HEK293T (cell line): ENCODE measurements around the gene ADGRD1.

Experiments
- CTCF ChIA-PET: fragments of 350-600 bp; formaldehyde crosslinking; extraction: SDS; loops from one replicate; lab custom pipeline; 2021; ENCODE audit warnings: antibody characterized with exemption, inconsistent platforms; lab: Yijun Ruan, JAX
- POLR2A ChIA-PET: fragments of 350-600 bp; formaldehyde crosslinking; extraction: SDS; loops from one replicate; lab custom pipeline; 2020; ENCODE audit warnings: antibody characterized with exemption, inconsistent platforms; lab: Yijun Ruan, JAX
- DNase-seq: peaks from one replicate; pipeline ENCODE4 v3.0.0; 2012; ENCODE audit warnings: mixed read lengths; ENCODE audit errors: extremely low spot score
- ARNT ChIP-seq: fragments of 450-650 bp; IDR thresholded peaks from 2 replicates; pipeline ENCODE4 v1.6.1; 2017; ENCODE audit warnings: mild to moderate bottlenecking
- BHLHE40 ChIP-seq: fragments of 450-650 bp; IDR thresholded peaks from 2 replicates; pipeline ENCODE4 v1.6.1; 2016; ENCODE audit warnings: mild to moderate bottlenecking, moderate library complexity, borderline replicate concordance
- CTBP1 ChIP-seq: fragments of 450-650 bp; IDR thresholded peaks from 2 replicates; pipeline ENCODE4 v1.6.1; 2016; ENCODE audit warnings: borderline replicate concordance
- ELF4 ChIP-seq: fragments of 450-650 bp; IDR thresholded peaks from 2 replicates; pipeline ENCODE4 v1.6.1; 2017; ENCODE audit warnings: antibody characterized with exemption
- FOXA1 ChIP-seq: fragments of 450-650 bp; IDR thresholded peaks from 2 replicates; pipeline ENCODE4 v1.6.1; 2016; ENCODE audit warnings: mild to moderate bottlenecking
- FOXK2 ChIP-seq: fragments of 450-650 bp; IDR thresholded peaks from 2 replicates; pipeline ENCODE4 v1.6.1; 2016; ENCODE audit warnings: mild to moderate bottlenecking
- FOXM1 ChIP-seq: fragments of 450-650 bp; IDR thresholded peaks from 2 replicates; pipeline ENCODE4 v1.6.1; 2017; ENCODE audit warnings: mild to moderate bottlenecking, borderline replicate concordance
- HDGF ChIP-seq: fragments of 450-650 bp; IDR thresholded peaks from 2 replicates; pipeline ENCODE4 v1.6.1; 2017; ENCODE audit warnings: antibody characterized with exemption, borderline replicate concordance
- L3MBTL2 ChIP-seq: fragments of 450-650 bp; conservative IDR thresholded peaks from 2 replicates; pipeline ENCODE4 v1.6.1; 2016; ENCODE audit warnings: mild to moderate bottlenecking
- LEF1 ChIP-seq: fragments of 450-650 bp; IDR thresholded peaks from 2 replicates; pipeline ENCODE4 v1.6.1; 2017; ENCODE audit warnings: mild to moderate bottlenecking, borderline replicate concordance
- NFRKB ChIP-seq: fragments of 450-650 bp; IDR thresholded peaks from 2 replicates; pipeline ENCODE4 v1.6.1; 2016; ENCODE audit warnings: mild to moderate bottlenecking, moderate library complexity
- PKNOX1 ChIP-seq: fragments of 450-650 bp; IDR thresholded peaks from 2 replicates; pipeline ENCODE4 v1.6.1; 2016
- SP1 ChIP-seq: fragments of 450-650 bp; IDR thresholded peaks from 2 replicates; pipeline ENCODE4 v1.6.1; 2017
- SUZ12 ChIP-seq: fragments of 450-650 bp; IDR thresholded peaks from 2 replicates; pipeline ENCODE4 v1.6.1; 2016; ENCODE audit warnings: mild to moderate bottlenecking
- TARDBP ChIP-seq: fragments of 450-650 bp; IDR thresholded peaks from 2 replicates; pipeline ENCODE4 v1.6.1; 2016
- ZNF384 ChIP-seq: fragments of 450-650 bp; IDR thresholded peaks from 2 replicates; pipeline ENCODE4 v1.6.1; 2016

ADGRD1 gene

GRCh38 chr12:131003036-131003715 is 49.5 kb downstream of the ADGRD1 start:
- POLR2A ChIA-PET: no interaction called here
- CTCF ChIA-PET: no interaction called here
- TF ChIP-seq NFRKB (no peak), LEF1 (no peak), PKNOX1 (no peak), ZNF384 (no peak), ARNT (no peak), FOXM1 (no peak), CTBP1 (no peak), HDGF (no peak), BHLHE40 (no peak), FOXK2 (no peak), TARDBP (no peak), FOXA1 (no peak), SUZ12 (no peak), ELF4 (no peak), L3MBTL2 (no peak)
- no peak for DNase-seq

- POLR2A ChIA-PET: no interaction called here
Observed at GRCh38 chr12:131003716-131004045, 50.0 kb downstream of the ADGRD1 start.

GRCh38 chr12:131004166-131004565 is 50.5 kb downstream of the ADGRD1 start:
- no peak for DNase-seq
- ChIA-PET POLR2A (no interaction called here), CTCF (no interaction called here)
- TF ChIP-seq SP1: no peak
- TF ChIP-seq FOXK2: no peak
- no peak for TF ChIP-seq FOXA1
- TF ChIP-seq L3MBTL2: no peak
- no peak for TF ChIP-seq SUZ12
- TF ChIP-seq CTBP1: no peak
- no peak for TF ChIP-seq FOXM1
- no peak for TF ChIP-seq LEF1
- no peak for TF ChIP-seq TARDBP

More at GRCh38 chr12:131003716-131004045, 50.0 kb downstream of the ADGRD1 start:
- CTCF ChIA-PET: no interaction called here
- no peak for DNase-seq
- TF ChIP-seq TARDBP: no peak
- TF ChIP-seq LEF1: no peak
- no peak for TF ChIP-seq FOXK2
- TF ChIP-seq FOXM1: no peak
- no peak for TF ChIP-seq HDGF
- no peak for TF ChIP-seq ZNF384
- no peak for TF ChIP-seq BHLHE40
- TF ChIP-seq ARNT: no peak

GRCh38 chr12:131005161-131006035 is 51.7 kb downstream of the ADGRD1 start:
- POLR2A ChIA-PET: no interaction called here
- DNase-seq: no peak
- CTCF ChIA-PET: no interaction called here
- TF ChIP-seq FOXM1 (no peak), FOXA1 (no peak), SP1 (no peak), PKNOX1 (no peak), CTBP1 (no peak), L3MBTL2 (no peak), ARNT (no peak), ZNF384 (no peak), ELF4 (no peak), SUZ12 (no peak), LEF1 (no peak), HDGF (no peak), NFRKB (no peak), TARDBP (no peak), BHLHE40 (no peak), FOXK2 (no peak)

- TF ChIP-seq LEF1: no peak
- TF ChIP-seq FOXK2: no peak
- no peak for TF ChIP-seq L3MBTL2
- TF ChIP-seq HDGF: no peak
- TF ChIP-seq TARDBP: no peak
- TF ChIP-seq CTBP1: no peak
- no peak for TF ChIP-seq SUZ12
- TF ChIP-seq FOXM1: no peak
- no peak for DNase-seq
- POLR2A ChIA-PET: no interaction called here
- CTCF ChIA-PET: no interaction called here
Observed at GRCh38 chr12:131006036-131006735, 52.5 kb downstream of the ADGRD1 start.

- DNase-seq: no peak
- POLR2A ChIA-PET: no interaction called here
- CTCF ChIA-PET: no interaction called here
- TF ChIP-seq LEF1 (no peak), CTBP1 (no peak), BHLHE40 (no peak), ZNF384 (no peak), SP1 (no peak), FOXK2 (no peak), ARNT (no peak), L3MBTL2 (no peak), HDGF (no peak), PKNOX1 (no peak), FOXA1 (no peak), SUZ12 (no peak), FOXM1 (no peak), TARDBP (no peak), ELF4 (no peak), NFRKB (no peak)
Observed at GRCh38 chr12:131007031-131007739, 53.5 kb downstream of the ADGRD1 start.
